ENCODE results near the gene MASP2.
"Not testable (repeated sequence)": the region's sequence is repeated elsewhere in the genome, so short reads cannot be mapped to it uniquely, and the experiment has no call there.

Gene MASP2

GRCh38 chr1:11042065-11042464 lies 5.0 kb downstream of the MASP2 start:
- TF ChIP-seq CTCF (IDR thresholded peaks at IDR 0.05; ENCODE audit: low read depth, low read length): no peak
- no peaks in the 10 kb centered on the region for H3K9me3 ChIP-seq
- no peaks in the 10 kb centered on the region for H3K36me3 ChIP-seq
- no peaks in the 10 kb centered on the region for H3K27me3 ChIP-seq
- H3K4me1 ChIP-seq: no peaks in the 10 kb centered on the region
- no peak overlapping the region for H3K4me3 ChIP-seq (ENCODE audit: low read depth, low read length)
- DNase-seq: no peak

GRCh38 chr1:11041048-11041447 lies 6.0 kb downstream of the MASP2 start:
- Histone ChIP-seq H3K4me3 (ENCODE audit: low read depth, low read length) (no peak overlapping the region), H3K36me3 (no peaks in the 10 kb centered on the region), H3K9me3 (no peaks in the 10 kb centered on the region), H3K27me3 (no peaks in the 10 kb centered on the region), H3K4me1 (no peaks in the 10 kb centered on the region)
- DNase-seq: no peak
- TF ChIP-seq CTCF (IDR thresholded peaks at IDR 0.05; ENCODE audit: low read depth, low read length): no peak

DNA sequence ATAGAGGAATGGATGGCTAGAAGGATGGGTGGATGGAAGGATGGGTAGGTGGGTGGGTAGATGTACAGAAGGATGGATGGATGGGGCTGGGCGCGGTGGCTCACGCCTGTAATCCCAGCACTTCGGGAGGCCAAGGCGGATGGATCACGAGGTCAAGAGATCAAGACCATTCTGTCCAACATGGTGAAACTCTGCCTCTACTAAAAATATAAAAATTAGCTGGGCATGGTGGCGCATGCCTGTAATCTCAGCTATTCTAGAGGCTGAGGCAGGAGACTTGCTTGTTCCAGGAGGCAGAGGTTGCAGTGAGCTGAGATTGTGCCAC lies 7.0 kb downstream of the MASP2 start:
- H3K27me3 ChIP-seq, DNase-seq: not testable (repeated sequence)

DNA sequence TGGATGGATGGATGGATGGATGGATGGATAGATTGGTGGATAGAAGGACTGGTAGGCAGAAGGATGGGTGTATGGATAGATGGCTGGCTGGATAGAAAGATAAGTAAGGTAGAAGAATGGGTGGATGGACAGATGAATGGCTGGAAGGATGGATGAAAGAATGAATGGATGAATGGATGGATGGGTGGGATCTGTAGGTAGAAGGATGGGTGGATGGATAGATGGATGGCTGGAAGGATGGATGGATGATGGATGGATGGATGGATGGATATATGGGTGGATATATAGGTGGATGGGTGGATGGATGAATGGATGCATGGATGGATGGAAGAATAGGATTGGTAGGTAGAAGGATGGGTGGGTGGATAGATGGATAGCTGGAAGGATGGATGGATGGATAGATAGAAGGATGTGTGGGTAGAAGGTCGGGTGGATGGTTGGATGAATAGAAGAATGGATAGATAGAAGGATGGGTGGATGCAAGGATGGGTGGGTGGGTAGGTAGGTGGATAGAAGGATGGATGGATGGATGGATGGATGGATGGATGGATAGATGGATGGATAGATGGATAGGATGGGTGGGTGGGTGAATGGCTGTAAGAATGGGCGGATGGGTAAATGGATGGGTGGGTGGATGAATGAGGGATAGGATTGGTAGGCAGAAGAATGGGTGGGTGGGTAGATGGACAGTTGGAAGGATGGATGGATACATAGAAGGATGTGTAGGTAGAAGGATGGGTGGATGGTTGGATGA lies 7.5 kb downstream of the MASP2 start:
- DNase-seq: no peak
- Histone ChIP-seq H3K4me1 (no peaks in the 10 kb centered on the region), H3K4me3 (ENCODE audit: low read depth, low read length) (no peak overlapping the region), H3K27me3 (no peaks in the 10 kb centered on the region), H3K9me3 (no peaks in the 10 kb centered on the region), H3K36me3 (no peaks in the 10 kb centered on the region)
- TF ChIP-seq CTCF (IDR thresholded peaks at IDR 0.05; ENCODE audit: low read depth, low read length): no peak

More for the DNA sequence above, 7.0 kb downstream of the MASP2 start:
- H3K4me1 ChIP-seq; H3K36me3 ChIP-seq; H3K9me3 ChIP-seq; H3K4me3 ChIP-seq (ENCODE audit: low read depth, low read length): not testable (repeated sequence)

DNA sequence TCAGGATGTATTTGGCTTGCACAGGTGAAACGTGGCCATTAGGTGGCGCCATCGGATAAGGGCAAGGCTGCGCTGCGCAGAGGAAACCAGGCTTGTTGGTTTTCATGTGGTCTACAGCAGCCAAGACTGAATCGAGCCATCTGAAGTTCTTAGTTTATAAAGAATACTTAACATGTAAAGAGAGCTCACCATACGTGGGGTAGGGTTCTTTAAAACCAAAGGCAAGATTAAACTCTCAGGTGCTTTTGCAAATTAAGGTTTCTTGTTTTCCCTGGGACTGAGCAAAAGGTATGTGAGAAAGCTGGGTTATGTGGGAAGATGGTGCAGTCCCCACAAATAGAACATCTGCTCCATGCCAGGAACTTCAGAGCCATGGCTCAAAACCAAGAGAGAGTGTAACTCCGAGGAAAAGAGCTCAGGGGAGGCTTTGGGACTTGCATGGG lies 9.3 kb downstream of the MASP2 start:
- no peaks in the 10 kb centered on the region for H3K4me1 ChIP-seq
- no peaks in the 10 kb centered on the region for H3K27me3 ChIP-seq
- H3K9me3 ChIP-seq: no peaks in the 10 kb centered on the region
- TF ChIP-seq CTCF (IDR thresholded peaks at IDR 0.05; ENCODE audit: low read depth, low read length): peak; percentile 87
- H3K36me3 ChIP-seq: no peaks in the 10 kb centered on the region
- H3K4me3 ChIP-seq (ENCODE audit: low read depth, low read length): no peak overlapping the region
- peak; percentile 80 for DNase-seq

GRCh38 chr1:11037019-11037739 lies 9.9 kb downstream of the MASP2 start:
- H3K36me3 ChIP-seq; DNase-seq; H3K27me3 ChIP-seq; H3K4me1 ChIP-seq; H3K9me3 ChIP-seq; H3K4me3 ChIP-seq (ENCODE audit: low read depth, low read length): not testable (repeated sequence)

- no peak overlapping the region for H3K4me3 ChIP-seq (ENCODE audit: low read depth, low read length)
- TF ChIP-seq CTCF (IDR thresholded peaks at IDR 0.05; ENCODE audit: low read depth, low read length): no peak
- H3K4me1 ChIP-seq: no peaks in the 10 kb centered on the region
- no peaks in the 10 kb centered on the region; the same call in 1 of the 2 replicates for H3K36me3 ChIP-seq
- no peaks in the 10 kb centered on the region for H3K27me3 ChIP-seq
- H3K9me3 ChIP-seq: no peaks in the 10 kb centered on the region
- no peak for DNase-seq
These were observed 15.3 kb downstream of the MASP2 start for GRCh38 chr1:11031624-11032262.
